ENCODE data around the gene PIGH.
"Not testable (repeated sequence)": the region's sequence is repeated elsewhere in the genome, so short reads cannot be mapped to it uniquely, and the experiment has no call there.

The PIGH gene

GRCh38 chr14:67602995-67603545 is 3.0 kb upstream of the PIGH start:
- no peak for TF ChIP-seq CTCF (IDR thresholded peaks at IDR 0.05; ENCODE audit: low read depth, low read length)
- DNase-seq (ENCODE audit: extremely low read depth, low read depth) = no peak

- TF ChIP-seq CTCF (IDR thresholded peaks at IDR 0.05; ENCODE audit: low read depth, low read length) = no peak
- DNase-seq (ENCODE audit: extremely low read depth, low read depth) = no peak
Observed at GRCh38 chr14:67602076-67602475, 2.0 kb upstream of the PIGH start.

- not testable (repeated sequence) for DNase-seq (ENCODE audit: extremely low read depth, low read depth)
Observed at GRCh38 chr14:67600562-67600974, 500 bp upstream of the PIGH start.

- TF ChIP-seq CTCF (IDR thresholded peaks at IDR 0.05; ENCODE audit: low read depth, low read length) = no peak
Observed at GRCh38 chr14:67595392-67595791, 4.7 kb downstream of the PIGH start.

GRCh38 chr14:67593650-67594049 is 6.4 kb downstream of the PIGH start:
- not testable (repeated sequence) for DNase-seq (ENCODE audit: extremely low read depth, low read depth)

More at GRCh38 chr14:67595392-67595791, 4.7 kb downstream of the PIGH start:
- no peak for DNase-seq (ENCODE audit: extremely low read depth, low read depth)

- TF ChIP-seq CTCF (IDR thresholded peaks at IDR 0.05; ENCODE audit: low read depth, low read length) = no peak
- DNase-seq (ENCODE audit: extremely low read depth, low read depth) = no peak
Observed at GRCh38 chr14:67589204-67589770, 10.8 kb downstream of the PIGH start.

- no peak for DNase-seq (ENCODE audit: extremely low read depth, low read depth)
- no peak for TF ChIP-seq CTCF (IDR thresholded peaks at IDR 0.05; ENCODE audit: low read depth, low read length)
Observed at GRCh38 chr14:67586369-67586768, 13.7 kb downstream of the PIGH start.

- TF ChIP-seq CTCF (IDR thresholded peaks at IDR 0.05; ENCODE audit: low read depth, low read length) = no peak
- DNase-seq (ENCODE audit: extremely low read depth, low read depth) = no peak
Observed at GRCh38 chr14:67584978-67585377, 15.1 kb downstream of the PIGH start.

Measured in AG09319 (cell line).